NCI-H526 (cell line): ENCODE measurements around the gene TSKS.

Experiments
- DNase-seq, 2 experiments: peaks; one replicate each; lab custom pipeline; 2025; lab: John Stamatoyannopoulos, UW

The TSKS gene

DNA sequence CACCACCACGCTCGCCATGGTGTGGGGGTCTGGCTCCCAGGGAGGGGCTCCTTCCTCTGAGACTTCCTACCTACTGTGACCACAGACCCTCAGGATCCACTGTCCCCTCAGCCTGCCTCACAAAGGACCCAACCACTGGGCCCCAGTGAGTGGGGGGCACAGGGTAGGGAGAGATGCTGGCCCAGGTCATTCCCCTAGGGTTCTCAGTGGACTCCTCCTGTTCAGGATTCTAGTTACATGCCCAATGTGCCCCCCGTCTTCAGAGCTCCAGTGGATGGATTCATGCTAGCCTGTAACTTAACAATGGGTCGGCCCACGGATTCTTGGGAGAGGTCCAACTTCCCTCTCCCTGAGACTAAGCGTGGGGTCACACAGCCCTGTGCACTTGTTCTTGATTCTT lies at the start of gene TSKS:
TSS of gene TSKS (minus strand) at position 77 of the 400 bp plus-strand sequence. CDS start at position 18, 59 bp downstream.
- DNase-seq = no peak

DNA sequence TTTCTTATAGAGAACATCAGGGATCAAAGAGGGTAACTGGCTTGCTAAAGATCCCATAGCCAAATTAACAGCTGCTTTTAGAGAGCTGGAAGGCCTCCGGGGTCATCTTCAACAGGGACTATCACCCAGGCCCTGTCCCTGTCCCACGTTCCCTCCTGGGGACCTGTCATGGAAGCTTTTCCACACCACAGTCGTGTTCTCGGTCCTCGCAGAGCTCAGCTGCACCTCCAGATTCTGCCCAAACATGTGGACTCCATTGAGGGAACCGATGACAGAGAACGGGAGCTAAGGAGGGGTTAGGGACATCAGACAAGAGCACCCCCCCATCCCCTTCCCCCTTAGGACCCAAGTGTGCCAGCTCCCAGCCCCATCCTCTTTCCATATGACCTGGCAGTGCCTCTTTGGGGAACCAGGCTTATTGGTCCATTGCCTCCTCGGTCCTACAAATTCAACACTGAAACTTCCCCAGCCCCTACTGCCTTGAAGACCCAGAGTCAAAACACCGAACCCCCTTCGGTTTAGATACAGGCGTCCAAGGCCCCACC lies 49.4 kb upstream of the TSKS start:
- DNase-seq = no peak

DNA sequence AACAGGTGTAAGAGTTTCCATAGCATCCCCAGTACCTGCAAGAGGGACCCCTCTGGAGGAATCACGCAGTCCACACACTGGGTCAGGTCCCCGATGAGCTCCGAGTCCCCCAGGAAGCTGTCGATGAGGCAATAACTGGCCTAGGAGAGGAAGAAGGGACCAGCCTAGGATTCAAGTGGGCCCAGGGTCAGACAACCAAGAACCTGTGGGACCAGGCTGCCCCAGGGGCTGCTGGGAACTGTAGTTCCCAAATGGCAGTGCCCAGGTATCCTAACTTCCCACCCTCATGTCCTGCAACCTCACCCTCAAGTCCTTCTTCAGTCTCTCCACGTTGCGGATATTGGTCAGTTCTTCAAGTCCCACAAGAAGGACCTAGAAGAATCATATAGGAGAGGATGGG lies 48.2 kb upstream of the TSKS start:
- DNase-seq = no peak

DNA sequence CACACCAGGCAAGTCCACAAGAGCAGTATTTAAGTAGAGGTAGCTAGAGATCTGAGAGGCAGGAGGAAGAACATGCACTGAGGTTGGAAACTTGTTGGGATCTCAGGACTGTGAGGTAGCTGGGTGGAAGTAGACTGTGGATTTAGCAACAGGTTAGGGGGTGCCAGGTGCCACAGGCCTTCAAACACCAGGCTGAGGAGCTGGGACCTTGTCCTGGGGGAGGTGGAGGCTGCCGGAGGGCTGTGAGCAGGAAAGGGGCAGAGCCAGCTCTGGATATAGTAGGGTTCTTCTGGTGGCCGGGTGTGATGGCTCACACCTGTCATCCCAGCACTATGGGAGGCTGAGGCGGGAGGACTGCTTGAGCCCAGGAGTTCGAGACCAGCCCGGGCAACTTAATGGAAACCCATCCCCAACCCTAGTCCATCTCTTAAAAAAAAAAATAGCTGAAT lies 46.9 kb upstream of the TSKS start:
- DNase-seq = no peak

DNA sequence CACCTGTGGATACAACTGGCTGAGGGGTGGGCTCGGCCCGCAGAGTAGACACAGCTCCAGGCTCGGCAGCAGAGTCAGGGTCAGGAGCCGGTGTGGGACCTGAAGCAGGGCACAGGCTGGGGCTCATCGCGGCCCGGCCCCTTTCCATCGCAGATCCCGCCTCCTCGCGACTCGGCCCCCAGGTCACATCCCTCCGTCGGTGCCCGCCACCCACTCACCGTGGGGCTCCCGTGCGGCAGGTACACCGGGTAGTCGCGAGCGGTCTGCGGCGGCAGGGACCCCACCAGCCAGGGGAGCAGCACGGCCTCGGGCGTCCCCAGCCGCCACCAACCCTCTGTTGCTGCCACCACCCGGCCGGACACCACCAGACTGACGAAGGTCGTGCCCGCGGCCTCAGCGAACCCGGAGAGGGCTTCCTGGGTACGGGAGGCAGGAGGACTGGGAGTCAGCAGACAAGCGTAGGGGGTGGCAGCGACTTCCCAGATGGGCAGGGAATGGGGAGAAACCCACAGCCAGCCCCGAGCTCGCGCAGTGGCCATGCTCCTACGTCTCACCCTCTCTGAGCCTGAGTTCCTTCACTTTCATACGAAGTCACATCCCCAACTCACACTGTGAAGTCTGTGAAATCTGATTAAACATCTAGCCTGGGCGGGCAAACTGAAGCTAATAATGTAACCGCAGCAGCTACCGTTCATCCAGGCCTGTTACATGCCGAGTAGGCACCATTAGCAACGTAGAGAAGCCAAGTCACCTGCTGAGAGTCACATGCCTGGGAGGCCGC lies 46.2 kb upstream of the TSKS start:
- DNase-seq = peak in 1 of 2 experiments; percentile 56

DNA sequence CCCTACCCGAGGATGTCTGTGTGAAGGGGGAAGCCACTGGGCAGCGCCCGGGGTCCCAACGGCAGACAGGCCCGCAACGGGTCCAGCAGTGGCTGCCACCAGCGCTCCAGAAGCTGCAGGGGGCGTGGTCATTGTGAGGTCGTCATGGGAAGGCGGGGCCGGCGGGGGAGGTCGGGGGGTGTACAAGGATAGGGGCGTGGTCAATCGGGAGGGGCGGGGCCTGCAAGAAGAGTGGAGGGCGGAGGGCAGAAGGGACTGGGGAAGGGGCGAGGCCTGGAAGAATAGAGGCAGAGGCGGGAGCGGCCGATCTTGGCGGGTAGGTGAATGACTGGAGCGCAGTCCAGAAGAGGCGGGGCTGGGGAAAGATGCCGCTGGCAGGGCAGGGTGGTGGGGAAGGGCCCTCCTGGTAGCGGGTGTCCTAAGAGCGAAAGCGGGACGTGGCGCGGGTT lies 45.6 kb upstream of the TSKS start:
- DNase-seq = peak; percentile 79 to 94

DNA sequence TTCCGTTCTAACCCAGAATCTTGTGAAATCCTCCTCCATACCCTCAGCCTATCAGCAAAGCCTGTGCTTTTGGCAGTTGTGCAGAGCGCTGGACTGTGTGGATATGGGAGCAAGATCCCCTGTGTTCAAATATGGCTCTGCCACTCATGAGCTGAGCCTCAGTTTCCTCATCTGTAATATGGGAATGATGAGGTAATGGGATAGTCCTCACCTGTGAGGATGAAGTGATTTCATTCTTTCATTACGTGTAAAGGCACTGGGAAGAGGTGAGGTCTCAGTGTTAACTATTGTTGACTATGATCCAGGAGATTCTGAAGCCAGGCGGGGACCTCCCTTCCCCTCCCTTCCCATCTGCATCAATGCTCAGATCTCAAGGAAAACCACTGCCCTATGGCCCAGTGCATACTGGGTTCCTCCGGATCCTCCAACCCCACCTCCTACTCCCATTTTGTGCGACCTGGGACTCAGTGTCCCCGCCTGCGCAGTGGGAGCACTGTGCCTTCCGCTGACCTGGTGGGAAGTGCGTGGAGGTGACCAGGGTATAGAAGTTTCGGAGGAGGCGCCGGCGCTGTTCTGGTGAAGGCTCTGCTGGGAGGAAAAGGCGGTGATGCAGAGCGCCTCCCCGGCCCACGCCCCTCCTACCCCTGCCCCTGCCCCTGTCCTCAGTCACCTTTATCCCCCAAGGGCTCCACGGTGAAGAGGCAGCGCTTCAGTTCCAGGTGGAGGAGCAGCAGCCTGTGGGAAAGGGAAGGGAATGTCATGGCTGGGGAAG lies 45.0 kb upstream of the TSKS start:
- DNase-seq = no peak

GRCh38 chr19:49807058-49807903 lies 44.2 kb upstream of the TSKS start:
- no peak for DNase-seq

- DNase-seq = no peak
Observed at GRCh38 chr19:49806620-49806959, 43.5 kb upstream of the TSKS start.

- DNase-seq = no peak
Observed at GRCh38 chr19:49805822-49806619, 42.9 kb upstream of the TSKS start.

DNA sequence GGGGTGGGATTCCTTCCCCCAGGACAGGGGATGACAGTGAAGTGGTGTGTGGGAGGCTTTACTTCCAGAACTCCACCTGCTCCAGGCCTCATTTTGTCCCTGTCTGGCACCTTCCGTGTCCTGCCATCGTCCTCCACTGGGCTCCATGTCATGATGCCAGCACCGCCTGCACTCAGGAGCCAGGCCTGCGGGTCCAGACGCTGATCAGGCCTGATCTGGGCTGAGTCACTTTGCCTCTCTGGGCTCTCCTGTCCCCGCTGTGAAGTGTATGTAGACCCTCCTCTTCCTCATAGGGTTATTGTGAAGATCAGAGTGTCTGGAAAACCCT lies 40.4 kb upstream of the TSKS start:
- no peak for DNase-seq

DNA sequence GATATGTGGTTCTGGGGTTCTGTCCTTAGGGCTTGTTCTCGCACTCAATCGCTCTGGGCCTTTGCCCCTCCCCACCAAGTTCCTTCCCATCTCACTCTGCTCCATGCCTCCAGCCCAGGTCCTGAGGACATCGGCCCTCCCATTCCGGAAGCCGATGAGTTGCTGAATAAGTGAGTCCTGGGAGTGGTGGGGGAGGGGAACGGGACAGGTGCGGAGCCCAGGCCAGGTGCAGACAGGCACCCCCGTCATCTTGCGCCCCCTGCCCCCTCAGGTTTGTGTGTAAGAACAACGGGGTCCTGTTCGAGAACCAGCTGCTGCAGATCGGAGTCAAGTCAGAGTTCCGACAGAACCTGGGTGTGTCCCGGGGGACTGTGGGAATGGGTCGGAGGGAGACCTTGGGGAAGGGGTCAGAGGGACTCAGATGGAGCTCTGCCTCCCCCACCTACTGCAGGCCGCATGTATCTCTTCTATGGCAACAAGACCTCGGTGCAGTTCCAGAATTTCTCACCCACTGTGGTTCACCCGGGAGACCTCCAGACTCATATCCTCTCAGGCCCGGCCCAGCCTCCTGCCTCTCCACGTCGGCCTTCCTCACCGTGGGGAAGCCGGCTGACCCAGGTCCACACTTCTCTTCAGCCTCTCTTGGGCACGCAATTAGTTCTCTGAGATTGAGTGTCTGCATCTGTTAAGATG lies 39.9 kb upstream of the TSKS start:
- no peak for DNase-seq

- peak in 1 of 2 experiments; percentile 74 for DNase-seq
Observed at GRCh38 chr19:49801966-49802661, 39.0 kb upstream of the TSKS start.

DNA sequence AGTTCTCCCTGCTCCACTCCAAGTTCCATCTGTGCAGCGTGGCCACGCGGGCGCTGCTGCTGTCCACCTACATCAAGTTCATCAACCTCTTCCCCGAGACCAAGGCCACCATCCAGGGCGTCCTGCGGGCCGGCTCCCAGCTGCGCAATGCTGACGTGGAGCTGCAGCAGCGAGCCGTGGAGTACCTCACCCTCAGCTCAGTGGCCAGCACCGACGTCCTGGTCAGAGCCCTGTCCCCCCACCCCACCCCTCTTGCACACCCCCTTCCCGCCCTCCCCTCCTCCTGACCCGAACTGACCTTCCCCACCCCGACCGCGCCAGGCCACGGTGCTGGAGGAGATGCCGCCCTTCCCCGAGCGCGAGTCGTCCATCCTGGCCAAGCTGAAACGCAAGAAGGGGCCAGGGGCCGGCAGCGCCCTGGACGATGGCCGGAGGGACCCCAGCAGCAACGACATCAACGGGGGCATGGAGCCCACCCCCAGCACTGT lies 38.3 kb upstream of the TSKS start:
- DNase-seq = no peak

- no peak for DNase-seq
Observed at GRCh38 chr19:49800771-49801170, 37.7 kb upstream of the TSKS start.

- peak in 1 of 2 experiments; percentile 20 for DNase-seq
Observed at GRCh38 chr19:49799798-49800376, 36.8 kb upstream of the TSKS start.

GRCh38 chr19:49799271-49799797 lies 36.2 kb upstream of the TSKS start:
- no peak for DNase-seq

GRCh38 chr19:49798574-49798973 lies 35.5 kb upstream of the TSKS start:
- DNase-seq = no peak

- no peak for DNase-seq
Observed at GRCh38 chr19:49795615-49796014, 32.5 kb upstream of the TSKS start.

DNA sequence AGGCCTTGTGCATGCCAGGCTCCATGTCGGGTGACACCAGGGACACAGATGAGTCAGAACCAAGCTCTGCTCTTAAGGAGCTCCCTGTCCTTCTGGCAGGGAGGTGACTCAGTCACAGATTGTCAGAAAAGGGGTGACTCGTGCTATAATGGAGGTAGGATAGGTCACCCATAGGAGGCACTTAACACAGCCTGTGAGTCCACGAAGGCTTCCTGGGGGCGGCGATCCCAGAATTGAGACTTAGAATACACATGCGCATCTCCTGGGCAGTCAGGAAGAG lies 30.4 kb upstream of the TSKS start:
- DNase-seq = no peak
